HEK293 (cell line): ENCODE data around the gene PCLAF.

ENCODE experiments used
- CTCF ChIA-PET: fragments of 350-600 bp; formaldehyde crosslinking; extraction: SDS; loops from one replicate; lab custom pipeline; 2021; ENCODE audit warnings: antibody characterized with exemption; lab: Yijun Ruan, JAX
- POLR2A ChIA-PET: fragments of 300-600 bp; formaldehyde crosslinking; extraction: SDS; loops from one replicate; lab custom pipeline; 2020; ENCODE audit warnings: antibody characterized with exemption, inconsistent platforms; lab: Yijun Ruan, JAX
- H3K27ac ChIP-seq: fragments of 200-500 bp; sonication (Bioruptor generic); 2 replicates; pipeline ENCODE4 v1.5.1; 2014; ENCODE audit warnings: low read depth, low read length, control low read depth, inconsistent platforms; ENCODE audit errors: extremely low read depth
- H3K36me3 ChIP-seq, 2 experiments: fragments of 200-500 bp in 1 of 2; sonication (Bioruptor generic) in 1 of 2; 1 replicate in 1 of 2; 2 replicates in 1 of 2; pipeline ENCODE4 v1.5.1; 2014 to 2017; ENCODE audit warnings: inconsistent platforms in 2 of 2, low read length in 2 of 2; ENCODE audit not compliant: control insufficient read depth in 2 of 2, insufficient read depth in 1 of 2
- H3K4me1 ChIP-seq: fragments of 200-500 bp; sonication (Bioruptor generic); 2 replicates; pipeline ENCODE4 v1.5.1; 2014; ENCODE audit warnings: mild to moderate bottlenecking, low read length, inconsistent platforms; ENCODE audit not compliant: control insufficient read depth, insufficient read depth
- H3K4me3 ChIP-seq: 2 replicates; pipeline ENCODE4 v1.5.1; 2011; ENCODE audit warnings: low read depth, mild to moderate bottlenecking, control low read depth, low read length, moderate library complexity
- H3K9me3 ChIP-seq: fragments of 200-500 bp; sonication (Bioruptor generic); 2 replicates; pipeline ENCODE4 v1.5.1; 2014; ENCODE audit warnings: low read depth, low read length, inconsistent platforms; ENCODE audit not compliant: control insufficient read depth, insufficient read depth
- ATF2 ChIP-seq: fragments of 450-650 bp; formaldehyde crosslinking; IDR thresholded peaks from 2 replicates; pipeline ENCODE4 v1.5.1; 2016; ENCODE audit warnings: missing biosample characterization, missing genetic modification characterization, low read depth
- EGR2 ChIP-seq: fragments of 450-650 bp; formaldehyde crosslinking; IDR thresholded peaks from 2 replicates; pipeline ENCODE4 v1.5.1; 2016; ENCODE audit warnings: low read depth, missing biosample characterization, missing genetic modification characterization
- FEZF1 ChIP-seq: fragments of 450-650 bp; formaldehyde crosslinking; IDR thresholded peaks from 2 replicates; pipeline ENCODE4 v1.5.1; 2016; ENCODE audit warnings: missing biosample characterization, missing genetic modification characterization
- KLF1 ChIP-seq: fragments of 450-650 bp; formaldehyde crosslinking; IDR thresholded peaks from 2 replicates; pipeline ENCODE4 v1.5.1; 2016; ENCODE audit warnings: missing biosample characterization, missing genetic modification characterization
- KLF10 ChIP-seq: fragments of 450-650 bp; IDR thresholded peaks from 2 replicates; pipeline ENCODE4 v1.5.1; 2018; ENCODE audit warnings: missing biosample characterization, mild to moderate bottlenecking, missing genetic modification characterization
- PRDM6 ChIP-seq: fragments of 450-650 bp; formaldehyde crosslinking; IDR thresholded peaks from 2 replicates; pipeline ENCODE4 v1.5.1; 2017; ENCODE audit warnings: missing biosample characterization, missing genetic modification characterization
- ZNF16 ChIP-seq: fragments of 450-650 bp; formaldehyde crosslinking; IDR thresholded peaks from 2 replicates; pipeline ENCODE4 v1.5.1; 2016; ENCODE audit warnings: low read depth, missing biosample characterization, missing genetic modification characterization
- ZNF19 ChIP-seq: fragments of 450-650 bp; formaldehyde crosslinking; IDR thresholded peaks from 2 replicates; pipeline ENCODE4; 2016; ENCODE audit warnings: missing biosample characterization, missing genetic modification characterization, low read depth
- ZNF23 ChIP-seq: fragments of 450-650 bp; formaldehyde crosslinking; IDR thresholded peaks from 2 replicates; pipeline ENCODE4 v1.5.1; 2016; ENCODE audit warnings: missing biosample characterization, missing genetic modification characterization, borderline replicate concordance
- ZNF514 ChIP-seq: fragments of 450-650 bp; formaldehyde crosslinking; IDR thresholded peaks from 2 replicates; pipeline ENCODE4 v1.5.1; 2016; ENCODE audit warnings: missing biosample characterization, missing genetic modification characterization
- ZNF529 ChIP-seq: fragments of 450-650 bp; formaldehyde crosslinking; IDR thresholded peaks from 2 replicates; pipeline ENCODE4 v1.5.1; 2017; ENCODE audit warnings: missing genetic modification characterization, missing biosample characterization; ENCODE audit not compliant: insufficient replicate concordance
- ZNF560 ChIP-seq: fragments of 450-650 bp; formaldehyde crosslinking; IDR thresholded peaks from 2 replicates; pipeline ENCODE4 v1.5.1; 2017; ENCODE audit warnings: missing biosample characterization, missing genetic modification characterization, borderline replicate concordance
- ZNF596 ChIP-seq: fragments of 450-650 bp; IDR thresholded peaks from 2 replicates; pipeline ENCODE4 v1.5.0; 2018; ENCODE audit warnings: missing biosample characterization, mild to moderate bottlenecking, missing genetic modification characterization, moderate library complexity
- ZNF658 ChIP-seq: fragments of 450-650 bp; formaldehyde crosslinking; IDR thresholded peaks from 2 replicates; pipeline ENCODE4; 2016; ENCODE audit warnings: missing biosample characterization, missing genetic modification characterization
- ZNF776 ChIP-seq: fragments of 450-650 bp; formaldehyde crosslinking; IDR thresholded peaks from 2 replicates; pipeline ENCODE4 v1.5.0; 2017; ENCODE audit warnings: missing biosample characterization, missing genetic modification characterization, borderline replicate concordance
- ZNF777 ChIP-seq: fragments of 450-650 bp; formaldehyde crosslinking; IDR thresholded peaks from 2 replicates; pipeline ENCODE4 v1.5.1; 2017; ENCODE audit warnings: missing biosample characterization, missing genetic modification characterization, borderline replicate concordance
- ZSCAN23 ChIP-seq: fragments of 450-650 bp; formaldehyde crosslinking; IDR thresholded peaks from 2 replicates; pipeline ENCODE4 v1.5.1; 2016; ENCODE audit warnings: missing biosample characterization, missing genetic modification characterization
- ZSCAN4 ChIP-seq: fragments of 450-650 bp; formaldehyde crosslinking; IDR thresholded peaks from 2 replicates; pipeline ENCODE4 v1.5.1; 2017; ENCODE audit warnings: missing biosample characterization, missing genetic modification characterization

Gene PCLAF

GRCh38 chr15:64344651-64345294 is 36.5 kb downstream of the PCLAF start (continued):
- TF ChIP-seq ZNF16 (tag by site-specific recombination) (no peak), PRDM6 (tag by site-specific recombination) (peak; percentile 79), ZNF514 (tag by site-specific recombination) (no peak)

GRCh38 chr15:64343841-64344240 is 37.4 kb downstream of the PCLAF start:
- Histone ChIP-seq H3K9me3 (no peaks in the 10 kb centered on the region), H3K4me3 (no peak overlapping the region), H3K36me3 (peaks cover 0 to 7% of the 10 kb centered on the region in 2 experiments; a peak in 2 of 3 replicates), H3K27ac (no peak overlapping the region), H3K4me1 (peaks cover 12% of the 10 kb centered on the region)
- POLR2A ChIA-PET, result no interaction called here
- CTCF ChIA-PET, result no interaction called here
- TF ChIP-seq ZNF596 (tag by site-specific recombination) (no peak), ATF2 (tag by site-specific recombination) (no peak), ZNF23 (tag by site-specific recombination) (no peak), ZNF776 (tag by site-specific recombination) (no peak), EGR2 (tag by site-specific recombination) (no peak), FEZF1 (tag by site-specific recombination) (no peak), ZNF529 (tag by site-specific recombination) (no peak), KLF1 (tag by site-specific recombination) (no peak), ZSCAN4 (tag by site-specific recombination) (no peak)

- peaks cover 12% of the 10 kb centered on the region for H3K4me1 ChIP-seq
- no peak for TF ChIP-seq ZNF777
- CTCF ChIA-PET, result no interaction called here
- POLR2A ChIA-PET, result no interaction called here
- peaks cover 0 to 7% of the 10 kb centered on the region in 2 experiments; a peak in 2 of 3 replicates for H3K36me3 ChIP-seq
- H3K27ac ChIP-seq, result no peak overlapping the region
- no peak overlapping the region for H3K4me3 ChIP-seq
- H3K9me3 ChIP-seq, result no peaks in the 10 kb centered on the region
These were observed 38.0 kb downstream of the PCLAF start for GRCh38 chr15:64343222-64343621.

GRCh38 chr15:64341961-64342360 is 39.3 kb downstream of the PCLAF start:
- no peak for TF ChIP-seq ZSCAN23 (tag by site-specific recombination)
- TF ChIP-seq ZNF658, result no peak
- no peak for TF ChIP-seq ZNF19
- TF ChIP-seq ZNF560 (tag by site-specific recombination), result no peak
- no peak for TF ChIP-seq KLF10
- POLR2A ChIA-PET, result no interaction called here
- no peak overlapping the region for H3K4me3 ChIP-seq
- H3K4me1 ChIP-seq, result peaks cover 12% of the 10 kb centered on the region
- no peaks in the 10 kb centered on the region for H3K9me3 ChIP-seq
- H3K36me3 ChIP-seq, result peaks cover 0 to 7% of the 10 kb centered on the region in 2 experiments; a peak in 2 of 3 replicates
- CTCF ChIA-PET, result no interaction called here
- no peak overlapping the region for H3K27ac ChIP-seq
